SK-N-MC (cell line): ENCODE measurements around the gene DOK3.

Experiments used
- EZH2 ChIP-seq: fragments of 200-600 bp; sonication (generic); IDR thresholded peaks from one replicate; pipeline ENCODE4 v1.6.1; 2017; ENCODE audit warnings: antibody characterized with exemption
- FOXP2 ChIP-seq: optimal IDR thresholded peaks from 2 replicates; pipeline ENCODE3; 2011; ENCODE audit warnings: mild to moderate bottlenecking, moderate library complexity; ENCODE audit not compliant: insufficient read depth; ENCODE audit errors: extremely low read length, control extremely low read depth
- POLR2AphosphoS5 ChIP-seq: IDR thresholded peaks from 2 replicates; pipeline ENCODE4 v1.6.1; 2012; ENCODE audit warnings: mild to moderate bottlenecking, low read depth, low read length, borderline replicate concordance

- no peak for TF ChIP-seq POLR2AphosphoS5
- no peak for TF ChIP-seq EZH2
- TF ChIP-seq FOXP2: no peak
These were observed 1.9 kb downstream of the DOK3 start for GRCh38 chr5:177507596-177508220.
